ENCODE measurements around the gene COPA. TPM values are rescaled to one million over a fixed set of nuclear protein-coding genes. Genes with fewer than 3 reads are reported as not detected.

COPA gene
- total RNA-seq, 2 donors from 2014 or later = 123 to 129 TPM

DNA sequence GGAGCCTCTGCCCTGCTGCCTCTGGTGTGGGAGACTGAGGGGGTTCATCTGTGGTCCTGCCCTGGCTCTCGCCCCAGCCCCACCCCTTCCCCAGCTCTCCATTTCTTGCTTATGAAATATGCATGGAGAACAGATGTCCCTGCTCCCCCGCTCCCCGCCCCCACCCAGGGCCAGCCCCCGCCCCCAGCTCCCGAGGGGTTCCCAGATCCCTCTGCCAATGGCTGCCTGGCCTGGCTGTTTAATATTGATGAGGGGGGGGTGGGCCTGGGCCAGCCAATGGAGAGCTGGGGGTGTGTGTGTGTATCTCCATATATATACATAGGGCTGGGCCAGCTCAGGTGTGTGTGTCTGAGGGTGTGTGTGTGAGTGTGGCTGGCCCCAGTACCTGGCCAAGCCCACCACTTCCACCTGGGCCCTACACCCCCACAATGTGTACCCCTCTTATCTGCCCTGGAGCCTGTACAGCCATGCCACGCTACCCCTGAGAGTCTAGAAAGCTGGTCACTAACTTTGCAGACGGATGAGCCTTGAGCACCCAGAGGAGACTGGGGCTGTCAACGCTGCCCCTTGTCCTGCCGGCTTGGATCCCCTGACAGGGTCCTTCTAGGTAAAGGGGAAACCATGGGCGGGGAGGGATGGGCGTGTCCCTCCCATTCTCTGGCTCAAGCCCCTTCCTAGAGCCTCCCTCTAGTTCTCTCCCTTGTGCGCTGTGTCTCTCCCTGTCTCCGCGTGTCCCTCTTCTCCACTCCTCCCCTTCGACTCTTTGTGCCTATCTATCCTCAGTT lies 23.9 kb upstream of the COPA start, which contains the start of gene NHLH1:
TSS of gene NHLH1 (plus strand) at position 341 of the 785 bp plus-strand sequence. CDS start 3,661 bp downstream, outside the sequence.
- WGBS = 62% methylated on average over 11 of the region's 15 CpGs
- no peak for DNase-seq (ENCODE audit: low spot score)
- Histone ChIP-seq H3K36me3 (no peaks in the 10 kb centered on the region), H3K4me3 (no peak within 1 kb of the TSS), H3K9me3 (no peaks in the 10 kb centered on the region), H3K27me3 (replicated peaks; ENCODE audit: insufficient read depth) (no peaks in the 10 kb centered on the region), H3K4me1 (replicated peaks) (no peaks in the 10 kb centered on the region), H3K27ac (no peak within 1 kb of the TSS)
- no peak for TF ChIP-seq POLR2AphosphoS5 (IDR thresholded peaks at IDR 0.05)
- TF ChIP-seq, protein P1, sequence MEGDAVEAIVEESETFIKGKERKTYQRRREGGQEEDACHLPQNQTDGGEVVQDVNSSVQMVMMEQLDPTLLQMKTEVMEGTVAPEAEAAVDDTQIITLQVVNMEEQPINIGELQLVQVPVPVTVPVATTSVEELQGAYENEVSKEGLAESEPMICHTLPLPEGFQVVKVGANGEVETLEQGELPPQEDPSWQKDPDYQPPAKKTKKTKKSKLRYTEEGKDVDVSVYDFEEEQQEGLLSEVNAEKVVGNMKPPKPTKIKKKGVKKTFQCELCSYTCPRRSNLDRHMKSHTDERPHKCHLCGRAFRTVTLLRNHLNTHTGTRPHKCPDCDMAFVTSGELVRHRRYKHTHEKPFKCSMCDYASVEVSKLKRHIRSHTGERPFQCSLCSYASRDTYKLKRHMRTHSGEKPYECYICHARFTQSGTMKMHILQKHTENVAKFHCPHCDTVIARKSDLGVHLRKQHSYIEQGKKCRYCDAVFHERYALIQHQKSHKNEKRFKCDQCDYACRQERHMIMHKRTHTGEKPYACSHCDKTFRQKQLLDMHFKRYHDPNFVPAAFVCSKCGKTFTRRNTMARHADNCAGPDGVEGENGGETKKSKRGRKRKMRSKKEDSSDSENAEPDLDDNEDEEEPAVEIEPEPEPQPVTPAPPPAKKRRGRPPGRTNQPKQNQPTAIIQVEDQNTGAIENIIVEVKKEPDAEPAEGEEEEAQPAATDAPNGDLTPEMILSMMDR (IDR thresholded peaks at IDR 0.05) = no peak
- TF ChIP-seq POLR2A (IDR thresholded peaks at IDR 0.05) = no peak
- intact Hi-C loops (cut with DNase I) = no loop called here

DNA sequence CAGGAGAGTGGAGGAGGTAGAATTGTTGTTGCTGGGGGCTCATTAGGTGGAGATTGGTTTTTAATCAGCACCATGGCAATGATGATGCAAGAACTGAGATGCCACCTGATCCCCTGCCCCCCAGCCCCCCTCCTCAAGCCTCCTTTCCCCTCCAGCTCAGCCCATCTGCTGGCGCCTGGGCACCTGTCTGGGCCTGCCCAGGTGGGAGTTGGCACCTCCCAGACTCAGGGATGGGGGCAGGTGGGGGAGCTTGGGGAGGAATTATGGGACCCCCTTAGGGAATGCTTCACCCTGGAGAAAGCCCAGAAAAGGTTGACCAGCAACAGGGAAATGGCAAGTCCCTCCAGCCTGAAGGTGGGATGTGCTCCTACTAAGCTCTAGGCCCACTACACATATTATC lies 22.3 kb upstream of the COPA start:
- H3K27me3 ChIP-seq (replicated peaks; ENCODE audit: insufficient read depth) = no peaks in the 10 kb centered on the region
- intact Hi-C loops (cut with DNase I) = no loop called here
- no peak for DNase-seq (ENCODE audit: low spot score)
- WGBS = 78% methylated on average over 1 of the region's 1 CpG
- H3K27ac ChIP-seq = no peak overlapping the region
- H3K9me3 ChIP-seq = no peaks in the 10 kb centered on the region
- no peaks in the 10 kb centered on the region for H3K4me1 ChIP-seq (replicated peaks)
- H3K4me3 ChIP-seq = no peak overlapping the region
- no peaks in the 10 kb centered on the region for H3K36me3 ChIP-seq
- TF ChIP-seq, protein P1 (IDR thresholded peaks at IDR 0.05) = no peak
- TF ChIP-seq POLR2A (IDR thresholded peaks at IDR 0.05) (no peak), POLR2AphosphoS5 (IDR thresholded peaks at IDR 0.05) (no peak)

DNA sequence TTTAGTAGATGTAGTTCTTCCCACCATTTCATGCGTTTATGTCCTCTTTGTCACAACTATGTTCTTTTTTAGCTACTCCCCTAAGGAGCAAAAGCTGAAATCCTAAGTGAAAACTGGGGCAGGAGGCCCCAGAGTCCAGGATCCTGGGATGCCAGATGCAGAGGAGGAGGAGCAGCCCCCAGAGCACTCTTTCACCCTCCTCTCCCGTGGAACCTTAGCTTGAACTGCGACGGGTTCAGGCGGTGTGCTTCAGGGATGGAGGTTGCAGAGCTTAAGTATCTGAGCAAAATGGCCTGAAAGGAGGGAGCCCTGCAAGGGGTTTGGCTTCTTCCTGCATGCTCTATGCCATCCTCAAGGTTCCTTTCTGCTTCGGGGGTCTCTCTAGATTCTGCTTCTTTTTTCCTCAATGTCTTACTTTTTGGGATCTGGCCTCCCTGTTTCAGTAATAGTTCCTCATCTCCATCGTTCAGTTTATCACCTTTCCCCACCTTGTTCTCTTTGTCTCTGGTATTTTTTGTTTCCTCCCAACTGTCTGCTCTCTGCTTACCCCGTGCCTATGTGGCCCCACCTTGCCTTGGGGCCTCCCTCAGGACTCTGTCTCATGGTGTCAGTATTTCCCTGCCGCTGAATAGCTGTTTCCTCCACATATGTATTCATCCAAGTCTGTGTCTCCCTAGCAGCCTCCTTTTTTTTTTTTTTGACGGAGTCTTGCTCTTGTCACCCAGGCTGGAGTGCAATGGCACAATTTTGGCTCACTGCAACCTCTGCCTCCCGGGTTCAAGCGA lies 21.1 kb upstream of the COPA start:
- Histone ChIP-seq H3K27ac (no peak overlapping the region), H3K9me3 (no peaks in the 10 kb centered on the region), H3K36me3 (no peaks in the 10 kb centered on the region), H3K4me3 (no peak overlapping the region), H3K4me1 (replicated peaks) (no peaks in the 10 kb centered on the region), H3K27me3 (replicated peaks; ENCODE audit: insufficient read depth) (no peaks in the 10 kb centered on the region)
- TF ChIP-seq, protein P1 (IDR thresholded peaks at IDR 0.05) = no peak
- no peak for TF ChIP-seq POLR2AphosphoS5 (IDR thresholded peaks at IDR 0.05)
- TF ChIP-seq POLR2A (IDR thresholded peaks at IDR 0.05) = no peak
- intact Hi-C loops (cut with DNase I) = no loop called here
- DNase-seq (ENCODE audit: low spot score) = no peak
- 67% methylated on average over 12 of the region's 12 CpGs for WGBS

DNA sequence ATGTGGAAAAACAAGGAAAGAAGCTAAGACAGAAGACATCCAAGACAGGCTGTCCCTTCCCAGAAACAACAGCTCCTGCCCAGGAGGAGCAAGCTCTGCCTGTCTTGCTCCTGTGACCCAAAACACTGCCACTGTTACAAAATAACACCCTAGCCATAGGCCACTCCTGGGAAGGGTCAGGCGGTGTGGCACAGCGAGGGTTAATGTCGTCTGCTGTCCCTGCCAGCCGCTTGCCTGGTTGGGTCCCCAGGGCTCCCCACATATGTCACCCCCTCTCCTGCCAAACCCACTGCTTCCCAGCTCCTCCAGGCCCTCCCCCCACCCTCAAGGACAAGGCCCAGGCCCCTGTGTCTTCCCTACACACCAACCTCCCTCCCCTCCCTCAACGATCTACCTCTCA lies 20.0 kb upstream of the COPA start:
- no peaks in the 10 kb centered on the region for H3K4me1 ChIP-seq (replicated peaks)
- H3K36me3 ChIP-seq = no peaks in the 10 kb centered on the region
- WGBS = 49% methylated on average over 5 of the region's 5 CpGs
- H3K4me3 ChIP-seq = no peak overlapping the region
- H3K9me3 ChIP-seq = no peaks in the 10 kb centered on the region
- intact Hi-C loops (cut with DNase I) = no loop called here
- no peak for DNase-seq (ENCODE audit: low spot score)
- H3K27me3 ChIP-seq (replicated peaks; ENCODE audit: insufficient read depth) = no peaks in the 10 kb centered on the region
- TF ChIP-seq POLR2A (IDR thresholded peaks at IDR 0.05) (no peak), POLR2AphosphoS5 (IDR thresholded peaks at IDR 0.05) (no peak)
- TF ChIP-seq, protein P1 (IDR thresholded peaks at IDR 0.05) = no peak
- H3K27ac ChIP-seq = no peak overlapping the region
